Loucy (cell line): ENCODE data around the gene MTF1.
"Not testable (repeated sequence)": the region's sequence is repeated elsewhere in the genome, so short reads cannot be mapped to it uniquely, and the experiment has no call there.

Source experiments
- H2AFZ ChIP-seq: fragments of 200-600 bp; sonication (generic); 2 replicates; pipeline ENCODE4 v1.6.0; 2016; ENCODE audit warnings: antibody characterized with exemption, mild to moderate bottlenecking, low read length, moderate library complexity
- H3F3A ChIP-seq: fragments of 200-600 bp; 2 replicates; pipeline ENCODE4 v1.6.0; 2016; ENCODE audit warnings: antibody characterized with exemption, low read depth, mild to moderate bottlenecking
- H3K27me3 ChIP-seq: fragments of 200-600 bp; sonication (generic); 2 replicates; pipeline ENCODE4 v1.6.1; 2014; ENCODE audit warnings: low read length, mild to moderate bottlenecking; ENCODE audit not compliant: insufficient read depth, poor library complexity, severe bottlenecking
- H3K36me3 ChIP-seq: fragments of 200-600 bp; sonication (generic); 2 replicates; pipeline ENCODE4 v1.6.1; 2016; ENCODE audit warnings: low read length; ENCODE audit not compliant: insufficient read depth
- H3K4me1 ChIP-seq: fragments of 200-600 bp; sonication (generic); 2 replicates; pipeline ENCODE4 v1.5.1; 2014; ENCODE audit warnings: low read length, mild to moderate bottlenecking; ENCODE audit not compliant: insufficient read depth, poor library complexity, severe bottlenecking
- H3K4me2 ChIP-seq: fragments of 200-600 bp; sonication (generic); 2 replicates; pipeline ENCODE4 v1.6.0; 2014; ENCODE audit warnings: antibody characterized with exemption, low read length, low read depth, mild to moderate bottlenecking; ENCODE audit not compliant: poor library complexity, severe bottlenecking
- H3K4me3 ChIP-seq: fragments of 200-600 bp; sonication (generic); 2 replicates; pipeline ENCODE4 v1.5.1; 2014; ENCODE audit warnings: low read length, mild to moderate bottlenecking, mixed read lengths; ENCODE audit not compliant: poor library complexity, severe bottlenecking
- H3K79me2 ChIP-seq: fragments of 200-600 bp; sonication (generic); 2 replicates; pipeline ENCODE4 v1.6.1; 2014; ENCODE audit warnings: low read length; ENCODE audit not compliant: insufficient read depth
- H3K9ac ChIP-seq: fragments of 200-600 bp; sonication (generic); 2 replicates; pipeline ENCODE4 v1.6.0; 2014; ENCODE audit warnings: mild to moderate bottlenecking, low read depth, low read length, moderate library complexity; ENCODE audit not compliant: poor library complexity, severe bottlenecking
- H3K9me2 ChIP-seq: fragments of 200-600 bp; sonication (generic); replicated peaks from 2 replicates; pipeline ENCODE4 v1.6.1; 2016; ENCODE audit warnings: low read depth, low read length, mixed read lengths
- H3K9me3 ChIP-seq: fragments of 200-600 bp; sonication (generic); 2 replicates; pipeline ENCODE4 v1.6.1; 2014; ENCODE audit warnings: mild to moderate bottlenecking, antibody characterized with exemption, low read length, low read depth; ENCODE audit not compliant: insufficient read depth
- H4K20me1 ChIP-seq: fragments of 200-600 bp; sonication (generic); 2 replicates; pipeline ENCODE4 v1.6.0; 2014; ENCODE audit warnings: antibody characterized with exemption, low read length, mild to moderate bottlenecking; ENCODE audit not compliant: insufficient read depth, poor library complexity, severe bottlenecking
- CTCF ChIP-seq: fragments of 200-600 bp; sonication (generic); conservative IDR thresholded peaks from 2 replicates; pipeline ENCODE4 v1.5.1; 2014; ENCODE audit warnings: mild to moderate bottlenecking, antibody characterized with exemption, low read length
- EZH2phosphoT487 ChIP-seq: fragments of 200-600 bp; IDR thresholded peaks from 2 replicates; pipeline ENCODE4 v1.6.1; 2018; ENCODE audit warnings: antibody characterized with exemption, mild to moderate bottlenecking, moderate library complexity, borderline replicate concordance

MTF1 gene

DNA sequence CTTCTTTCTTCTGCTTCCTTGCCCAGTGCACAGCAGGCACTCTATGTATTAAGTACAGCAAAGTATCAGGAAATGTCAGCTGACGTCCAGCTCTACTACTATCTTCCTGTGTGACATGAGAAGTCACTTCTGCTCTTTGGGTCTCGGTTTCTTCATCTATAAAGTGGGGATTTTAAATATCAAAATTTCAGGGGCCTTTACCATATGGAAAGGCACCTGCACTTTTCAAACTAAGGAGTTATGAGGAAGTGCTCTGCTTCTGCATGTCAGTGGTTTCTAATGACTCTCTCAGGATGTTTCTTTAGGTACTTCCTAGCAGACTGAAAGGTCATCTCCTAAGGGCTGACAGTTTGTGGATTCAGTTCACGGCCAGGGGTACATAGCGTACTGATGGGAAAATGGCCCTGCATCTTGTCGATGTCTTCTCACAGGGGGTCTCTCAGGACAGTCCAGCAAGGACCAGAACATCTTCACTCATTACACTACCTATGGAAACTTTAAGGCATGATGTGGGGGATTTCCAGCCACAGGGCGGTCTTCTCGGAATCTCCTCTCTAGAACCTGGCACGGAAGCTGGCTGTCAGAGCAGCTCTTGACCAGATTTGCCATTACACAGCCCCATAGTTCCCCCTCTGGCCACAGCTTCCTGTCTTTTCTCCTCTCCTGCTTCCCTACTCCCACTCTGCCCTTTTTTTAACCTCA lies 42.0 kb upstream of the MTF1 start:
- Histone ChIP-seq H3K27me3 (no peaks in the 10 kb centered on the region), H3K4me2 (no peak overlapping the region), H3K4me1 (no peaks in the 10 kb centered on the region), H4K20me1 (no peaks in the 10 kb centered on the region), H3K79me2 (peaks cover 39% of the 10 kb centered on the region), H2AFZ (no peak overlapping the region), H3F3A (no peaks in the 10 kb centered on the region), H3K36me3 (no peaks in the 10 kb centered on the region; the same call in 1 of the 2 replicates), H3K9me3 (peaks cover 10% of the 10 kb centered on the region; the same call in 1 of the 2 replicates), H3K4me3 (no peak overlapping the region), H3K9ac (no peak overlapping the region), H3K9me2 (no peaks in the 10 kb centered on the region)
- no peak for TF ChIP-seq CTCF
- TF ChIP-seq EZH2phosphoT487, result no peak

DNA sequence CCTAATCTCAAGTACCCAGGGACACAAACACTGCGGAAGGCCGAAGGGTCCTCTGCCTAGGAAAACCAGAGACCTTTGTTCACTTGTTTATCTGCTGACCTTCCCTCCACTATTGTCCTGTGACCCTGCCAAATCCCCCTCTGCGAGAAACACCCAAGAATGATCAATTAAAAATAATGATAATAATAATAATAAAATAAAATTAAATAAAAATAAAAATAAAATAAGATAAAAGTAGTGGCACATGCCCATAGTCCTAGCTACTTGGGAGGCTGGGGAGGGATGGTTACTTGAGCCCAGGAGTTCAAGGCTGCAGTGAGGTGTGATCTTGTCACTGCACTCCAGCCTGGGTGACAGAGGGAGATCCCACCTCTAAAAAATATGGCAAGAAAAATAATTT lies 38.2 kb upstream of the MTF1 start:
- peaks cover 29% of the 10 kb centered on the region for H3K79me2 ChIP-seq
- not testable (repeated sequence) for H3K4me2 ChIP-seq, H4K20me1 ChIP-seq, H3K36me3 ChIP-seq, H3K4me1 ChIP-seq, H3K27me3 ChIP-seq, H2AFZ ChIP-seq, H3K4me3 ChIP-seq, H3K9me2 ChIP-seq, H3K9me3 ChIP-seq, H3K9ac ChIP-seq, H3F3A ChIP-seq

DNA sequence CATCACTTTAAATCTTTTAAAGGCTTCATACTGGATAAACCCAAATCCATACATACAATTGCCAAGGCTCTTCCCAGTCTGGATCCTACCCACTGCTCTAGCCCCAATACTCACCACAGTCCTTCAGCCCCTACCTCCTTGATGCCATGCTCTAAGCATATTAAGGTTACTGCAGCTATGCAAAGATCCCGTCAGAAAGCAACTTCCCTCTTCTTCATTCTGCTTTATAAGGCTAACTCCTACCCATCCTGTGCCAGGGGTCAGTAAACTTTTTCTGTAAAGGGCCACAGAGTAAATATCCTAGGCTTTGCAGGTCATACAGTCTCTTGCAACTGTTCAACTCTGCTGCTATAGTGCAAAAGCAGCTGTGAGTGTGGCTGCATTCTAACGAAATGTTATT lies 34.3 kb upstream of the MTF1 start:
- Histone ChIP-seq H3K9ac (no peak overlapping the region), H3K9me3 (no peaks in the 10 kb centered on the region), H3K79me2 (peaks cover 19% of the 10 kb centered on the region), H3K4me2 (no peak overlapping the region), H3K4me3 (no peak overlapping the region), H3K36me3 (peaks cover 15% of the 10 kb centered on the region; the same call in 1 of the 2 replicates), H3K27me3 (no peaks in the 10 kb centered on the region), H3K4me1 (no peaks in the 10 kb centered on the region), H3F3A (no peaks in the 10 kb centered on the region), H4K20me1 (peaks cover 4% of the 10 kb centered on the region), H2AFZ (no peak overlapping the region), H3K9me2 (no peaks in the 10 kb centered on the region)
- no peak for TF ChIP-seq EZH2phosphoT487
- TF ChIP-seq CTCF, result no peak
